GM12878 (cell line): Measurements from ENCODE around the gene SEBOX.

Experiments
- EZH2 ChIP-seq: IDR thresholded peaks from 2 replicates; pipeline ENCODE4 v1.6.1; 2012; ENCODE audit warnings: low read depth, mild to moderate bottlenecking, control low read depth, inconsistent platforms, low read length, borderline replicate concordance; ENCODE audit not compliant: control insufficient read depth
- HDAC2 ChIP-seq: fragments of 200-600 bp; sonication (generic); IDR thresholded peaks from 2 replicates; pipeline ENCODE4 v1.6.1; 2017
- MXI1 ChIP-seq: fragments of 150-350 bp; IDR thresholded peaks from 2 replicates; pipeline ENCODE4 v1.6.1; 2011; ENCODE audit warnings: low read depth, mild to moderate bottlenecking, inconsistent platforms, low read length, improper control_type of control experiment
- NFXL1 ChIP-seq: fragments of 450-650 bp; IDR thresholded peaks from 2 replicates; pipeline ENCODE4 v1.6.1; 2017; ENCODE audit warnings: antibody characterized with exemption, mild to moderate bottlenecking, borderline replicate concordance
- POLR2A ChIP-seq: IDR thresholded peaks from 2 replicates; pipeline ENCODE4 v1.6.1; 2011; ENCODE audit warnings: low read depth, mild to moderate bottlenecking, low read length
- POLR2AphosphoS5 ChIP-seq: IDR thresholded peaks from 2 replicates; pipeline ENCODE4 v1.6.1; 2011; ENCODE audit warnings: mild to moderate bottlenecking, low read length, inconsistent platforms
- RAD21 ChIP-seq: IDR thresholded peaks from 2 replicates; pipeline ENCODE4 v1.6.1; 2011; ENCODE audit warnings: mild to moderate bottlenecking, low read depth, low read length, moderate library complexity; ENCODE audit not compliant: insufficient read depth
- RCOR1 ChIP-seq: conservative IDR thresholded peaks from 2 replicates; pipeline ENCODE4 v1.6.1; 2012; ENCODE audit warnings: low read depth, low read length, improper control_type of control experiment
- SP1 ChIP-seq: IDR thresholded peaks from one replicate; pipeline ENCODE4 v1.6.1; 2011; ENCODE audit warnings: low read depth, low read length
- YY1 ChIP-seq: IDR thresholded peaks from 2 replicates; pipeline ENCODE4 v1.6.1; 2011; ENCODE audit warnings: low read depth, mild to moderate bottlenecking, low read length
- TF ChIP-seq, protein P1 (sequence below), 3 experiments: IDR thresholded peaks in 2 of 3; conservative IDR thresholded peaks in 1 of 3; 2 replicates each; pipeline ENCODE4 v1.5.1; 2011; ENCODE audit warnings: low read depth in 3 of 3, low read length in 3 of 3, mild to moderate bottlenecking in 3 of 3, control low read depth in 2 of 3, moderate library complexity in 2 of 3, inconsistent platforms in 1 of 3, mixed read lengths in 1 of 3; ENCODE audit not compliant: control insufficient read depth in 2 of 3, insufficient read depth in 1 of 3; ENCODE audit errors: extremely low read depth in 1 of 3

DNA sequence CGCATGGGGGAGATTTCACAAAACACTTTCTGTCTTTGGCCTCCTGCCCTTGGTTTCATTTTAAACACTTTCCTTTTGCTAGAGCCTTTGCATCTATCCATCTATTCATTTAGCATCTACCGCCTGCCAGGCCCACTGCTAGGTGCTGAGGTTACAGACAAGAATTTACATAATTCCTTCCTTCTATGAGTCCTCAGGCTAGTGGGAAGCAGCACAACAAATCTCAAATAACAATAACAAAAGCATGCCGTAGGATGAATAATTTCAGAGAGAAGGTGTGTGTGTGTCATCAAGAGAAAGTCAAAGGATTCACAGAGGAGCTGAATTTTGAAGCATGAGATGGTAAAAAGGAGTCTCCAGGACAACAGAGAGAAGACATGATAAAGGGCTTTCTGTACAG is 47.1 kb upstream of the SEBOX start:
- TF ChIP-seq POLR2A (no peak), SP1 (no peak), YY1 (no peak), HDAC2 (no peak), MXI1 (no peak), RAD21 (no peak), POLR2AphosphoS5 (no peak), RCOR1 (no peak), NFXL1 (no peak), EZH2 (no peak)
- TF ChIP-seq, protein P1, sequence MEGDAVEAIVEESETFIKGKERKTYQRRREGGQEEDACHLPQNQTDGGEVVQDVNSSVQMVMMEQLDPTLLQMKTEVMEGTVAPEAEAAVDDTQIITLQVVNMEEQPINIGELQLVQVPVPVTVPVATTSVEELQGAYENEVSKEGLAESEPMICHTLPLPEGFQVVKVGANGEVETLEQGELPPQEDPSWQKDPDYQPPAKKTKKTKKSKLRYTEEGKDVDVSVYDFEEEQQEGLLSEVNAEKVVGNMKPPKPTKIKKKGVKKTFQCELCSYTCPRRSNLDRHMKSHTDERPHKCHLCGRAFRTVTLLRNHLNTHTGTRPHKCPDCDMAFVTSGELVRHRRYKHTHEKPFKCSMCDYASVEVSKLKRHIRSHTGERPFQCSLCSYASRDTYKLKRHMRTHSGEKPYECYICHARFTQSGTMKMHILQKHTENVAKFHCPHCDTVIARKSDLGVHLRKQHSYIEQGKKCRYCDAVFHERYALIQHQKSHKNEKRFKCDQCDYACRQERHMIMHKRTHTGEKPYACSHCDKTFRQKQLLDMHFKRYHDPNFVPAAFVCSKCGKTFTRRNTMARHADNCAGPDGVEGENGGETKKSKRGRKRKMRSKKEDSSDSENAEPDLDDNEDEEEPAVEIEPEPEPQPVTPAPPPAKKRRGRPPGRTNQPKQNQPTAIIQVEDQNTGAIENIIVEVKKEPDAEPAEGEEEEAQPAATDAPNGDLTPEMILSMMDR (IDR thresholded peaks at IDR 0.05 in 2 of 3, conservative IDR thresholded peaks at IDR 0.05 in 1 of 3; ENCODE audit: control insufficient read depth in 2 of 3, extremely low read depth in 1 of 3, insufficient read depth in 1 of 3, low read depth in 3 of 3, low read length in 3 of 3), result no peak
